Stimulated activated CD4-positive, alpha-beta T cell treated with anti-CD3 and anti-CD28 coated beads, Interleukin-12 subunit alpha, Interleukin-12 subunit beta, amount 100 ng/mL, for 24 hours (primary cell): ENCODE data around the gene APP.
"Not testable (repeated sequence)": the region's sequence is repeated elsewhere in the genome, so short reads cannot be mapped to it uniquely, and the experiment has no call there.

Source experiments
- DNase-seq, 2 experiments: peaks; one replicate each; pipeline ENCODE4 v3.0.0-alpha.2; 2020; ENCODE audit warnings: low read depth in 2 of 2

Gene APP

GRCh38 chr21:26098772-26099397 is 71.7 kb downstream of the APP start:
- DNase-seq, result no peak

- no peak for DNase-seq
Observed at GRCh38 chr21:26097475-26097874, 73.1 kb downstream of the APP start.

GRCh38 chr21:26096494-26097371 is 73.8 kb downstream of the APP start:
- no peak for DNase-seq

GRCh38 chr21:26095131-26095530 is 75.4 kb downstream of the APP start:
- DNase-seq, result no peak

- DNase-seq, result no peak
Observed at GRCh38 chr21:26093122-26093521, 77.4 kb downstream of the APP start.

- DNase-seq, result no peak
Observed at GRCh38 chr21:26091480-26092018, 79.0 kb downstream of the APP start.

GRCh38 chr21:26089730-26090129 is 80.8 kb downstream of the APP start:
- no peak for DNase-seq

GRCh38 chr21:26087223-26087918 is 83.2 kb downstream of the APP start:
- DNase-seq, result no peak

- DNase-seq, result no peak
Observed at GRCh38 chr21:26085882-26086281, 84.7 kb downstream of the APP start.

GRCh38 chr21:26085127-26085526 is 85.4 kb downstream of the APP start:
- no peak for DNase-seq

- DNase-seq, result no peak
Observed at GRCh38 chr21:26082549-26082948, 88.0 kb downstream of the APP start.

GRCh38 chr21:26081175-26081760 is 89.3 kb downstream of the APP start:
- not testable (repeated sequence) for DNase-seq

GRCh38 chr21:26080211-26080610 is 90.4 kb downstream of the APP start:
- DNase-seq, result no peak

- DNase-seq, result no peak
Observed at GRCh38 chr21:26079366-26079765, 91.2 kb downstream of the APP start.

GRCh38 chr21:26077521-26077920 is 93.0 kb downstream of the APP start:
- no peak for DNase-seq

- no peak for DNase-seq
Observed at GRCh38 chr21:26072666-26073615, 97.6 kb downstream of the APP start.

- no peak for DNase-seq
Observed at GRCh38 chr21:26070822-26071425, 99.6 kb downstream of the APP start.

GRCh38 chr21:26070121-26070520 is 100.4 kb downstream of the APP start:
- no peak for DNase-seq

- DNase-seq, result no peak
Observed at GRCh38 chr21:26068776-26069175, 101.8 kb downstream of the APP start.

GRCh38 chr21:26067836-26068594 is 102.6 kb downstream of the APP start:
- DNase-seq, result no peak
